CD4-positive, alpha-beta T cell treated with Interleukin-4 for 1 hour (primary cell): ENCODE results near the gene NXPE4.
"Not testable (repeated sequence)": the region's sequence is repeated elsewhere in the genome, so short reads cannot be mapped to it uniquely, and the experiment has no call there.

ENCODE experiments used
- DNase-seq, 2 donors: peaks; one replicate each; pipeline ENCODE4 v3.0.0-alpha.2; 2020 to 2022

Gene NXPE4

GRCh38 chr11:114595571-114595970 is at the start of gene NXPE4:
TSS of gene NXPE4 (minus strand) at chr11:114595786. CDS start at chr11:114594759, 1,027 bp downstream.
- DNase-seq = no peak

DNA sequence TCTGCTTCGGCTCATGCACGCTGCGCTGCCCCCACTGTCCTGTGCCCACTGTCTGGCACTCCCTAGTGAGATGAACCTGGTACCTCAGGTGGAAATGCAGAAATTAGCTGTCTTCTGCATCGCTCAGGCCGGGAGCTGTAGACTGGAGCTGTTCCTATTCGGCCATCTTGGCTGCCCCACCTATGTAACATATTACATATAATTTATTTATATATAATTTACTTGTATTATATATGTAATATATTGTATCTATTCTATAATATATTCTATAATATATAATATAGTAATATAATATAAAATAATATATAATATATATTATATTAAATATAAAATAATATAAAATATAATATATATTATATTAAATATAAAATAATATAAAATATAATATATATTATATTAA is 43.9 kb upstream of the NXPE4 start:
- DNase-seq = not testable (repeated sequence)

DNA sequence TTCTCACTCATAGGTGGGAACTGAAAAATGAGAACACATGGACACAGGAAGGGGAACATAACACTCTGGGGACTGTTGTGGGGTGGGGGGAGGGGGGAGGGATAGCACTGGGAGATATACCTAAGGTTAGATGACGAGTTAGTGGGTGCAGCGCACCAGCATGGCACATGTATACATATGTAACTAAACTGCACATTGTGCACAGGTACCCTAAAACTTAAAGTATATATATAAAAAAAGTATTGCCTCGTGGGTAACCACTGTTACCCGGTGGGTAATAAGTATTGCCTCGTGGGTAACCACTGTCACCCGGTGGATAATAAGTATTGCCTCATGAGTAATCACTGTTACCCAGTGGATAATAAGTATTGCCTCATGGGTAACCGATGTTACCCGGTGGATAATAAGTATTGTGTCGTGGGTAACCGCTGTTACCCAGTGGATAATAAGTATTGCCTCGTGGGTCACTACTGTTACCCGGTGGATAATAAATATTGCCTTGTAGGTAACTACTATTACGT is 35.9 kb upstream of the NXPE4 start:
- DNase-seq = not testable (repeated sequence)

DNA sequence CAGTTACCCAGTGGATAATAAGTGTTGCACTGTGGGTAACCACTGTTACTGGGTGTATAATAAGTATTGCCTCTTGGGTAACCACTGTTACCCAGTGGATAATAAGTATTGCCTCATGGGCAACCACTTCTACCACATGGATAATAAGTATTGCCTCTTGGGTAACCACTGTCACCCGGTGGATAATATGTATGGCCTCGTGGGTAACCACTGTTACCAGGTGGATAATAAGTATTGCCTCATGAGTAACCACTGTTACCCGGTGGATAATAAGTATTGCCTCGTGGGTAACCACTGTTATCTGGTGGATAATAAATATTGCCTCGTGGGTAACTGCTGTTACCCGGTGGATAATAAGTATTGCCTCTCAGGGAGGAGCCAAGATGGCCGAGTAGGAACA is 29.7 kb upstream of the NXPE4 start:
- DNase-seq = no peak

DNA sequence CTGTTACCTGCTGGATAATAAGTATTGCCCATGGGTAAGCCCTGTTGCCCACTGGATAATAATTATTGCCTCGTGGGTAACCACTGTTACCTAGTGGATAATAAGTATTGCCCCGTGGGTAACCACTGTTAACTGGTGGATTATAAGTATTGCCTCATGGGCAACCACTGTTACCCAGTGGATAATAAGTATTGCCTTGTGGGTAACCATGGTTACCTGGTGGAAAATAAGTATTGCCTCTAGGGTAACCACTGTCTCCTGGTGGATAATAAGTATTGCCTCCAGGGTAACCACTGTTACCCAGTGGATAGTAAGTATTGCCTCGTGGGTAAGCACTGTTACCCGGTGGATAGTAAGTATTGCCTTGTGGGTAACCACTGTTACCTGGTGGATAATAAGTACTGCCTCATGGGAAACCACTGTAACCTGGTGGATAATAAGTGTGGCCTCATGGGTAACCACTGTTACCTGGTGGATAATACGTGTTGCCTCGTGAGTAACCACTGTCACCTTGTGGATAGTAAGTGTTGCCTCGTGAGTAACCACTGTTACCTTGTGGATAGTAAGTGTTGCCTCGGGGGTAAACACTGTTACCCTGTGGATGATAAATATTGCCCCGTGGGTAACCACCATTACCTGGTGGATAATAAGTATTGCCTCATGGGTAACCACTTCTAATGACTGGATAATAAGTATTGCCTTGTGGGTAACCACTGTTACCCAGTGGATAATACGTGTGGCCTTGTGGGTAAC is 29.0 kb upstream of the NXPE4 start:
- DNase-seq = no peak

GRCh38 chr11:114623720-114624119 is 28.1 kb upstream of the NXPE4 start:
- no peak for DNase-seq

GRCh38 chr11:114622858-114623257 is 27.3 kb upstream of the NXPE4 start:
- no peak for DNase-seq

GRCh38 chr11:114621950-114622809 is 26.6 kb upstream of the NXPE4 start:
- no peak for DNase-seq

- DNase-seq = no peak
These were observed 25.5 kb upstream of the NXPE4 start for GRCh38 chr11:114621072-114621471.

- DNase-seq = no peak
These were observed 24.1 kb upstream of the NXPE4 start for GRCh38 chr11:114619659-114620173.

DNA sequence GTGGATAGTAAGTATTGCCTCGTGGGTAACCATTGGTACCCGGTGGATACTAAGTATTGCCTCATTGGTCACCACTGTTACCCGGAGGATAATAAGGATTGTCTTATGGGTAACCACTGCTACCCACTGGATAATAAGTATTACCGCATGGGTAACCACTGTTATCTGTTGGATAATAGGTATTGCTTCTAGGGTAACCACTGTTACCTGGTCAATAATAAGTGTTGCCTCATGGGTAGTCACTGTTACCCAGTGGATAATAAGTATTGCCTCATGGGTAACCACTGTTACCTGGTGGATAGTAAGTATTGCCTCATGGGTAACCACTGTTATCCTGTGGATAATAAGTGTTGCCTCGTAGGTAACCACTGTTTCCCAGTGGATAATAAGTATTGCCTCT is 22.6 kb upstream of the NXPE4 start:
- no peak for DNase-seq

DNA sequence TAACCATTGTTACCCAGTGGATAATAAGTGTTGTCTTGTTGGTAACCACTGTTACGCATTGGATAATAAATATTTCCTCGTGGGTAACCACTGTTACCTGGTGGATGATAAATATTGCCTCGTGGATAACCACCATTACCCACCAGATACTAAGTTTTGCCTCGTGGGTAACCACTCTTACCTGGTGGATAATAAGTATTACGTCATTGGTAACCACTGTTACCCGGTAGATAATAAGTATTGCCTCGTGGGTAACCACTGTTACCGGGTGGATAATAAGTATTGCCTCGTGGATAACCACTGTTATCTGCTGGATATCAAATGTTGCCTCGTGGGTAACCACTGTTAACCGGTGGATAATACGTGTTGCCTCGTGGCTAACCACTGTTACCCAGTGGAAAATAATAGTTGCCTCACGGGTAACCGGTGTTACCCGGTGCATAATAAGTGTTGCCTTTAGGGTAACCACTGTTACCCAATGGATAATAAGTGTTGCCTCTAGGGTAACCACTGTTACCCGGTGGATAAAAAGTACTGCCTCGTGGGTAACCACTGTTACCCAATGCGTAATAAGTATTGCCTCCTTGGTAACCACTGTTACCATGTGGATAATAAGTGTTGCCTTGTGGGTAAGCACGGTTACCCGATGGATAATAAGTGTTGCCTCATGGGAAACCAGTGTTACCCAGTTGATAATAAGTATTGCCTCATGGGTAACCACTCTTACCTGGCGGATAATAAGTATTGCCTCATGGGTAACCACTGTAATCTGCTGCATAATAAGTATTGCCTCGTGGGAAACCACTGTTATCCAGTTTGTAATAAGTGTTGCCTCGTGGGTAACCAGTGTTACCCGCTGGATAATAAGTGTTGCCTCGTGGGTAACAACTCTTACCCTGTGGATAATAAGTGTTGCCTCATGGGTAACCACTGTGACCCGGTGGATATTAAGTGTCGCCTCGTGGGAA is 21.9 kb upstream of the NXPE4 start:
- no peak for DNase-seq

DNA sequence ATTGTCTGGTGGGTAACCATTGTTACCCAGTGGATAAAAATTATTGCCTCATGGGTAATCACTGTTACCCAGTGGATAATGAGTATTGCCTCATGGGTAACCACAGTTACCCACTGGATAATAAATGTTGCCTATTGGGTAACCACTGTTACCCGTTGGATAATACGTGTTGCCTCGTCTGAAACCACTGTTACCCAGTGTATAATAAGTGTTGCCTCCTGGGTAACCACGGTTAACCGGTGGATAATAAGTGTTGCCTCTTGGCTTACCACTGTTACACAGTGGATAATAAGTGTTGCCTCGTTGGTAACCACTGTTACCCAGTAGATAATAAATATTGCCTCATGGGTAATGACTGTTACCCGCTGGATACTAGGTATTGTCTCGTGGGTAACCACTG is 20.9 kb upstream of the NXPE4 start:
- DNase-seq = no peak

- DNase-seq = no peak
These were observed 20.1 kb upstream of the NXPE4 start for GRCh38 chr11:114615448-114616361.

DNA sequence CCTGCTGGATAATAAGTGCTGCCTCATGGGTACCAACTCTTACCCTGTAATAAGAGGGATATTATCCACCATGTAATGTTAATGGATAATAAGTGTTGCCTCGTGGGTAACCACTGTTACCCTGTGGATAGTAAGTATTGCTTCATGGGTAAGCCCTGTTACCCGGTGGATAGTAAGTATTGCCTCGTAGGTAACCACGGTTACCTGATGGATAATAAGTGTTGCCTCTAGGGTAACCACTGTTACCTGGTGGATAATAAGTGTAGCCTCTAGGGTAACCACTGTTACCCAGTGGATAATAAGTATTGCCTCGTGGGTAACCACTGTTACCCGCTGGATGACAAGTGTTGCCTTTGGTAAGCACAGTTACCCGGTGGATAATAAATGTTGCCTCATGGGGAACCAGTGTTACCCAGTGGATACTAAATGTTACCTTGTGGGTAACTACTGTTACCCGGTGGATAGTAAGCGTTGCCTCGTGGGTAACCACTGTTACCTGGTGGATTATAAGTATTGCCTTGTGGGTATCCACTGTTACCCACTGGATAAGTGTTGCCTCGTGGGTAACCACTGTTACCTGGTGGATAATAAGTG is 18.6 kb upstream of the NXPE4 start:
- no peak for DNase-seq

- DNase-seq = not testable (repeated sequence)
These were observed 17.5 kb upstream of the NXPE4 start for GRCh38 chr11:114613094-114613493.

- DNase-seq = no peak
These were observed 17.1 kb upstream of the NXPE4 start for GRCh38 chr11:114612686-114613085.

DNA sequence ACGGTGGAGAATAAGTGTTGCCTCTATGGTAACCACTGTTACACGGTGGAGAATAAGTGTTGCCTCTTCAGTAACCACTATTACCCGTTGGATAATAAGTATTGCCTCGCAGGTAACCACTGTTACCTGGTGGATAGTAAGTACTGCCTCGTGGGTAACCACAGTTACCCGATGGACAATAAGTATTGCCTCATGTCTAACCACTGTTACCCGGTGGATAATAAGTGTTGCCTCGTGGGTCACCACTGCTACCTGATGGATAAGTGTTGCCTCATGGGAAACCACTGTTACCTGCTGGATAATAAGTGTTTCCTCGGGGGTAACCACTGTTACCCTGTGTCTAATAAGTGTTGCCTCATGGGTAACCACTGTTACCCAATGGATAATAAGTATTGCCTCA is 16.6 kb upstream of the NXPE4 start:
- not testable (repeated sequence) for DNase-seq

GRCh38 chr11:114610984-114611944 is 15.7 kb upstream of the NXPE4 start:
- DNase-seq = no peak

DNA sequence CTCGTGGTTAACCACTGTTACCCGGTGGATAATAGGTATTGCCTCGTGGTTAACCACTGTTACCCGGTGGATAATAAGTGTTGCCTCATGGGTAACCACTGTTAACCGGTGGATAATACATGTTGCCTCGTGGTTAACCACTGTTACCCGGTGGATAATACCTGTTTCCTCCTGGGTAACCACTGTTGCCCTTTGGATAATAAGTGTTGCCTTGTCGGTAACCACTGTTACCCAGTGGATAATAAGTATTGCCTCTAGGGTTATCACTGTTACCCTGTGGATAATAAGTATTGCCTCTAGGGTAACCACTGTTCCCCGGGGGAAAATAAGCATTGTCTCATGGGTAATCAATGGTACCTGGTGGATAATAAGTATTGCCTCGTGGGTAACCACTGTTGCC is 15.0 kb upstream of the NXPE4 start:
- no peak for DNase-seq
